ENCODE data around the gene MYO16.
A peak's percentile ranks its signal among the peaks of the same experiment; 100 is the strongest.

MYO16 gene

GRCh38 chr13:108700422-108701170 lies 71.2 kb downstream of the MYO16 start (continued):
- TF ChIP-seq ZNF274 (IDR thresholded peaks at IDR 0.05; ENCODE audit: low read length) (no peak), ZNF274 (tag by site-specific recombination; IDR thresholded peaks at IDR 0.05; ENCODE audit: borderline replicate concordance) (no peak), ZBTB26 (tag by site-specific recombination; optimal IDR thresholded peaks at IDR 0.05) (no peak), ZNF707 (tag by site-specific recombination; IDR thresholded peaks at IDR 0.05) (no peak)
- TF ChIP-seq, protein P1, sequence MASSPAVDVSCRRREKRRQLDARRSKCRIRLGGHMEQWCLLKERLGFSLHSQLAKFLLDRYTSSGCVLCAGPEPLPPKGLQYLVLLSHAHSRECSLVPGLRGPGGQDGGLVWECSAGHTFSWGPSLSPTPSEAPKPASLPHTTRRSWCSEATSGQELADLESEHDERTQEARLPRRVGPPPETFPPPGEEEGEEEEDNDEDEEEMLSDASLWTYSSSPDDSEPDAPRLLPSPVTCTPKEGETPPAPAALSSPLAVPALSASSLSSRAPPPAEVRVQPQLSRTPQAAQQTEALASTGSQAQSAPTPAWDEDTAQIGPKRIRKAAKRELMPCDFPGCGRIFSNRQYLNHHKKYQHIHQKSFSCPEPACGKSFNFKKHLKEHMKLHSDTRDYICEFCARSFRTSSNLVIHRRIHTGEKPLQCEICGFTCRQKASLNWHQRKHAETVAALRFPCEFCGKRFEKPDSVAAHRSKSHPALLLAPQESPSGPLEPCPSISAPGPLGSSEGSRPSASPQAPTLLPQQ (tag by site-specific recombination; IDR thresholded peaks at IDR 0.05): no peak

DNA sequence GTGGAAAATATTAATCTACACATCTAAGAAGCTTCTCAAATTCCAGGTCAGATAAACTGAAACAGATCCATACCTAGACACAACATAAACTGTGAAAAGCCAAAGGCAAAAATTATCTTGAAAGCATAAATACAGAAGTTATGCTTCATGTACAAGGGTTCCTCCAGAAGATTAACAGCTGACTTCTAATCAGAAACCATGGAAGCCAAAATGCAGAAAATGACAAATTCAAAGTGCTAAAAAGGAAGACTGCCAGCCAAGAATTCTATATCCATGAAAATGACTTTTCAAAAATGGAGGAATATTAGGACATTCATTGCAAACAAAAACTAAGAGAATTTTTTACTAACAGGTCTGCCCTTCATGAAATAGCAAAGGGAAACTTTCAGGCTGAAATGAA lies 72.8 kb downstream of the MYO16 start:
- H3K4me1 ChIP-seq (ENCODE audit: control insufficient read depth, insufficient read depth, low read length): no peaks in the 10 kb centered on the region
- ChIA-PET POLR2A (no interaction called here), CTCF (no interaction called here)
- no peaks in the 10 kb centered on the region for H3K9me3 ChIP-seq (ENCODE audit: control insufficient read depth, insufficient read depth, low read depth, low read length)
- no peaks in the 10 kb centered on the region for H3K36me3 ChIP-seq (ENCODE audit: control insufficient read depth in 2 of 2, insufficient read depth in 1 of 2, low read length in 2 of 2)
- TF ChIP-seq ZNF114 (tag by site-specific recombination; IDR thresholded peaks at IDR 0.05): no peak
- peak; percentile 77 for TF ChIP-seq SETDB1 (IDR thresholded peaks at IDR 0.05; ENCODE audit: insufficient read length, low read length)
- no peak overlapping the region for H3K27ac ChIP-seq (ENCODE audit: extremely low read depth, low read depth, low read length)
- no peak overlapping the region for H3K4me3 ChIP-seq (ENCODE audit: low read depth, low read length)

- CTCF ChIA-PET: no interaction called here
- no peak overlapping the region for H3K27ac ChIP-seq (ENCODE audit: extremely low read depth, low read depth, low read length)
- POLR2A ChIA-PET: no interaction called here
Measured at GRCh38 chr13:108705031-108705430, 75.6 kb downstream of the MYO16 start.

DNA sequence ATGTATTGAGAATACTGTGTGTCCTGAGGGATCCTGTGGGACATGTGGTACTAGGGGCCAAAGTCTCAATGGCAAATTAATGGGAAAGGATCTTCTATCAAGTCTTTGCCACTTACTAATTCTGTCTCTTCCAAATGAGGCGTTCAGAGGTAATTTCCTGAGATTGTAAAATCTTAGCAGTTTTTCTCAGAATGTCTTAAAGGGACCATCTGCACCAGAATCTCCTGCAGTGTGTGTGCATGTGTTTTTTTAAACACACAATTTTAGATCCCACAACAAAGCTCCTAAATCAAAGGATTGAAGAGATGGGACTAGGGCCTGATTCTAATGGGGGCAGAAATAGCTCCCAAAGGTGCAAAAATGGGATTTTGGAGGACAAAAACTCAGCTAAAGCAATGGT lies 78.2 kb downstream of the MYO16 start:
- POLR2A ChIA-PET: no interaction called here
- no peak overlapping the region for H3K27ac ChIP-seq (ENCODE audit: extremely low read depth, low read depth, low read length)
- H3K9me3 ChIP-seq (ENCODE audit: control insufficient read depth, insufficient read depth, low read depth, low read length): no peaks in the 10 kb centered on the region
- H3K4me3 ChIP-seq (ENCODE audit: low read depth, low read length): no peak overlapping the region
- CTCF ChIA-PET: no interaction called here
- no peaks in the 10 kb centered on the region for H3K36me3 ChIP-seq (ENCODE audit: control insufficient read depth in 2 of 2, insufficient read depth in 1 of 2, low read length in 2 of 2)
- TF ChIP-seq ZNF350 (tag by site-specific recombination; IDR thresholded peaks at IDR 0.05) (no peak), ZFHX2 (tag by site-specific recombination; conservative IDR thresholded peaks at IDR 0.05) (no peak), ZNF140 (tag by site-specific recombination; IDR thresholded peaks at IDR 0.05) (no peak), ZNF610 (tag by site-specific recombination; IDR thresholded peaks at IDR 0.05; ENCODE audit: borderline replicate concordance) (no peak), ZNF341 (tag by site-specific recombination; IDR thresholded peaks at IDR 0.05; ENCODE audit: low read depth) (no peak), ZNF274 (IDR thresholded peaks at IDR 0.05; ENCODE audit: low read length) (no peak), ZNF274 (tag by site-specific recombination; IDR thresholded peaks at IDR 0.05; ENCODE audit: borderline replicate concordance) (no peak), ZNF248 (tag by site-specific recombination; IDR thresholded peaks at IDR 0.05) (no peak), ZFP69B (tag by site-specific recombination; IDR thresholded peaks at IDR 0.05) (no peak), ZNF311 (tag by site-specific recombination; IDR thresholded peaks at IDR 0.05; ENCODE audit: borderline replicate concordance) (no peak)
- TF ChIP-seq, protein P2, sequence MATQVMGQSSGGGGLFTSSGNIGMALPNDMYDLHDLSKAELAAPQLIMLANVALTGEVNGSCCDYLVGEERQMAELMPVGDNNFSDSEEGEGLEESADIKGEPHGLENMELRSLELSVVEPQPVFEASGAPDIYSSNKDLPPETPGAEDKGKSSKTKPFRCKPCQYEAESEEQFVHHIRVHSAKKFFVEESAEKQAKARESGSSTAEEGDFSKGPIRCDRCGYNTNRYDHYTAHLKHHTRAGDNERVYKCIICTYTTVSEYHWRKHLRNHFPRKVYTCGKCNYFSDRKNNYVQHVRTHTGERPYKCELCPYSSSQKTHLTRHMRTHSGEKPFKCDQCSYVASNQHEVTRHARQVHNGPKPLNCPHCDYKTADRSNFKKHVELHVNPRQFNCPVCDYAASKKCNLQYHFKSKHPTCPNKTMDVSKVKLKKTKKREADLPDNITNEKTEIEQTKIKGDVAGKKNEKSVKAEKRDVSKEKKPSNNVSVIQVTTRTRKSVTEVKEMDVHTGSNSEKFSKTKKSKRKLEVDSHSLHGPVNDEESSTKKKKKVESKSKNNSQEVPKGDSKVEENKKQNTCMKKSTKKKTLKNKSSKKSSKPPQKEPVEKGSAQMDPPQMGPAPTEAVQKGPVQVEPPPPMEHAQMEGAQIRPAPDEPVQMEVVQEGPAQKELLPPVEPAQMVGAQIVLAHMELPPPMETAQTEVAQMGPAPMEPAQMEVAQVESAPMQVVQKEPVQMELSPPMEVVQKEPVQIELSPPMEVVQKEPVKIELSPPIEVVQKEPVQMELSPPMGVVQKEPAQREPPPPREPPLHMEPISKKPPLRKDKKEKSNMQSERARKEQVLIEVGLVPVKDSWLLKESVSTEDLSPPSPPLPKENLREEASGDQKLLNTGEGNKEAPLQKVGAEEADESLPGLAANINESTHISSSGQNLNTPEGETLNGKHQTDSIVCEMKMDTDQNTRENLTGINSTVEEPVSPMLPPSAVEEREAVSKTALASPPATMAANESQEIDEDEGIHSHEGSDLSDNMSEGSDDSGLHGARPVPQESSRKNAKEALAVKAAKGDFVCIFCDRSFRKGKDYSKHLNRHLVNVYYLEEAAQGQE (tag by site-specific recombination; IDR thresholded peaks at IDR 0.05): no peak
- no peaks in the 10 kb centered on the region for H3K4me1 ChIP-seq (ENCODE audit: control insufficient read depth, insufficient read depth, low read length)

More at GRCh38 chr13:108705031-108705430, 75.6 kb downstream of the MYO16 start:
- TF ChIP-seq ZNF664 (tag by site-specific recombination; IDR thresholded peaks at IDR 0.05) (no peak), ZNF146 (tag by site-specific recombination; IDR thresholded peaks at IDR 0.05) (no peak), GLI2 (tag by site-specific recombination; IDR thresholded peaks at IDR 0.05; ENCODE audit: borderline replicate concordance, low read depth) (no peak), ZNF843 (tag by site-specific recombination; IDR thresholded peaks at IDR 0.05) (no peak), ZNF114 (tag by site-specific recombination; IDR thresholded peaks at IDR 0.05) (no peak)
- H3K4me1 ChIP-seq (ENCODE audit: control insufficient read depth, insufficient read depth, low read length): no peaks in the 10 kb centered on the region
- no peaks in the 10 kb centered on the region for H3K9me3 ChIP-seq (ENCODE audit: control insufficient read depth, insufficient read depth, low read depth, low read length)
- no peaks in the 10 kb centered on the region for H3K36me3 ChIP-seq (ENCODE audit: control insufficient read depth in 2 of 2, insufficient read depth in 1 of 2, low read length in 2 of 2)
- H3K4me3 ChIP-seq (ENCODE audit: low read depth, low read length): no peak overlapping the region

Measured in HEK293 (cell line).